ENCODE data around the gene PRR35.

GRCh38 chr16:595942-596735 lies 35.9 kb downstream of the PRR35 start:
- TF ChIP-seq, protein P1, sequence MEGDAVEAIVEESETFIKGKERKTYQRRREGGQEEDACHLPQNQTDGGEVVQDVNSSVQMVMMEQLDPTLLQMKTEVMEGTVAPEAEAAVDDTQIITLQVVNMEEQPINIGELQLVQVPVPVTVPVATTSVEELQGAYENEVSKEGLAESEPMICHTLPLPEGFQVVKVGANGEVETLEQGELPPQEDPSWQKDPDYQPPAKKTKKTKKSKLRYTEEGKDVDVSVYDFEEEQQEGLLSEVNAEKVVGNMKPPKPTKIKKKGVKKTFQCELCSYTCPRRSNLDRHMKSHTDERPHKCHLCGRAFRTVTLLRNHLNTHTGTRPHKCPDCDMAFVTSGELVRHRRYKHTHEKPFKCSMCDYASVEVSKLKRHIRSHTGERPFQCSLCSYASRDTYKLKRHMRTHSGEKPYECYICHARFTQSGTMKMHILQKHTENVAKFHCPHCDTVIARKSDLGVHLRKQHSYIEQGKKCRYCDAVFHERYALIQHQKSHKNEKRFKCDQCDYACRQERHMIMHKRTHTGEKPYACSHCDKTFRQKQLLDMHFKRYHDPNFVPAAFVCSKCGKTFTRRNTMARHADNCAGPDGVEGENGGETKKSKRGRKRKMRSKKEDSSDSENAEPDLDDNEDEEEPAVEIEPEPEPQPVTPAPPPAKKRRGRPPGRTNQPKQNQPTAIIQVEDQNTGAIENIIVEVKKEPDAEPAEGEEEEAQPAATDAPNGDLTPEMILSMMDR (IDR thresholded peaks at IDR 0.05; ENCODE audit: extremely low read depth in 1 of 2, insufficient read depth in 1 of 2, low read depth in 1 of 2, low read length in 2 of 2): no peak
- no peak for TF ChIP-seq GATA2 (IDR thresholded peaks at IDR 0.05; ENCODE audit: insufficient read depth, insufficient read length, low read depth, low read length)

Data from endothelial cell of umbilical vein (primary cell).